ENCODE data around the gene CNDP1.

The CNDP1 gene

GRCh38 chr18:74631623-74632350 is 97.5 kb downstream of the CNDP1 start:
- DNase-seq = no peak

DNA sequence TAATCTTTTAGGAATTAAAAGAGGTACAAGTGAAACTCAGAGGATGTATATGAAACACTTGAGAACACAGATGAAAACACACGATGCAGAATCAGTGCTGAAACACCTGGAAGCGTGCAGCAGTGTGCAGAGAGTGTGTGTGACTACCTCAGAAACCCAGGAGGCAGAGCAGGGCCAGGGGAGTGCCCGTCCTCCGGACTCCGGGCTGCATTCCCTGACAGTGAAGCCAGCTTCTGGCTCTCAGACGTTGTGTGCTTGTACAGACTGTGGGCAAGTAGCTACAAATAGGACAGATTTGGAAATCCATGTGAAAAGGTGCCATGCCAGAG is 98.0 kb downstream of the CNDP1 start:
- no peak for DNase-seq

DNA sequence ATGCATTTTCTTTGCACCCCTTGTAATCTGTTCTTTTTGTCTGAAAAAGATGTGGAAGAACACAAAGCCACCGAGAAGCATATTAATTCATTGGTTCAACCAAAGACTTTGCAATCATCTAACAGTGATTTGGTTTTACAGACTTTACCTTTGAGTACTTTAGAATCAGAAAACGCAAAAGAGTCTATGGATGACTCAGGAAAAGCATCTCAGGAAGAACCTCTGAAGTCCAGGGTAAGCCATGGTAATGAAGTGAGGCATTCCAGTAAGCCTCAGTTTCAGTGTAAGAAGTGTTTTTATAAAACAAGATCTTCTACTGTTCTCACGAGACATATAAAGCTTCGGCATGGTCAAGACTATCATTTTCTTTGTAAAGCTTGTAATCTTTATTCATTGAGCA is 98.6 kb downstream of the CNDP1 start:
- DNase-seq = no peak

DNA sequence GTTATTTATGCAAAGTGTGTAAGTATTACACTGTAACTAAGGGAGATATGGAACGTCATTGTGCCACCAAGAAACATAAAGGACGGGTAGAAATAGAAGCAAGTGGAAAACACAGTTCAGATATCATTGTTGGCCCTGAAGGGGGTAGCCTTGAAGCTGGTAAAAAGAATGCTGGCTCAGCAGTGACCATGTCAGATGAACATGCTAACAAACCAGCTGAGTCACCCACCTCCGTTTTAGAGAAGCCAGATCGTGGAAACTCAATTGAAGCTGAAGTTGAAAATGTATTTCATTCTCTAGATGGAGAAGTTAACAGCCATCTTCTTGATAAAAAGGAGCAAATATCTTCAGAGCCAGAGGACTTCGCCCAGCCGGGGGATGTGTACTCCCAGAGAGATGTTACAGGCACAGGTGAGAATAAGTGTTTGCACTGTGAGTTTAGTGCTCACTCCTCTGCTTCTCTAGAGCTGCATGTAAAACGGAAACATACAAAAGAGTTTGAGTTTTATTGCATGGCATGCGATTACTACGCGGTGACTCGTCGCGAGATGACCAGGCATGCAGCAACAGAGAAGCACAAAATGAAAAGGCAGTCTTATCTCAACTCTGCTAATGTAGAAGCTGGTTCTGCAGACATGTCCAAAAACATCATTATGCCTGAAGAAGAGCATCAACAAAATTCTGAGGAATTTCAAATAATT is 99.5 kb downstream of the CNDP1 start:
- DNase-seq = no peak

- DNase-seq = no peak
Measured at GRCh38 chr18:74635224-74635975, 101.1 kb downstream of the CNDP1 start.

All from effector CD4-positive, alpha-beta T cell (primary cell).